ENCODE measurements around the gene DDR2.
"Not testable (repeated sequence)": the region's sequence is repeated elsewhere in the genome, so short reads cannot be mapped to it uniquely, and the experiment has no call there.

GRCh38 chr1:162812357-162812756 lies 180.1 kb downstream of the DDR2 start:
- not testable (repeated sequence) for TF ChIP-seq ZNF384 (IDR thresholded peaks at IDR 0.05); BHLHE40 (IDR thresholded peaks at IDR 0.05; ENCODE audit: borderline replicate concordance); SP1 (IDR thresholded peaks at IDR 0.05); CTBP1 (IDR thresholded peaks at IDR 0.05; ENCODE audit: borderline replicate concordance); ELF4 (IDR thresholded peaks at IDR 0.05); HDGF (IDR thresholded peaks at IDR 0.05; ENCODE audit: borderline replicate concordance); NFRKB (IDR thresholded peaks at IDR 0.05); FOXM1 (IDR thresholded peaks at IDR 0.05; ENCODE audit: borderline replicate concordance); SUZ12 (IDR thresholded peaks at IDR 0.05); PKNOX1 (IDR thresholded peaks at IDR 0.05)

All from HEK293T (cell line).